ENCODE data around the gene SORCS3. TPM values are rescaled to one million over a fixed set of nuclear protein-coding genes. Genes with fewer than 3 reads are reported as not detected.

Gene SORCS3
- polyA plus RNA-seq, 1 donor from 2014 or later = 9.8 TPM

GRCh38 chr10:105279101-105279500, 638.0 kb downstream of the SORCS3 start:
- Histone ChIP-seq H3K27ac (ENCODE audit: low read length) (no peak overlapping the region), H3K27me3 (ENCODE audit: insufficient read depth, low read depth, low read length) (no peaks in the 10 kb centered on the region), H3F3A (ENCODE audit: insufficient read depth, low read length, poor library complexity, severe bottlenecking) (no peaks in the 10 kb centered on the region), H4K20me1 (ENCODE audit: insufficient read depth) (no peaks in the 10 kb centered on the region), H3K79me2 (replicated peaks; ENCODE audit: insufficient read depth, low read length) (no peaks in the 10 kb centered on the region), H3K36me3 (ENCODE audit: insufficient read depth, low read length) (no peaks in the 10 kb centered on the region), H3K9me3 (ENCODE audit: low read length) (no peaks in the 10 kb centered on the region), H3K4me3 (ENCODE audit: low read length) (no peak overlapping the region), H3K4me2 (ENCODE audit: low read length) (no peak overlapping the region), H2AFZ (ENCODE audit: low read depth, low read length) (no peak overlapping the region), H3K9me2 (ENCODE audit: insufficient read depth, low read length) (no peaks in the 10 kb centered on the region), H3K9ac (ENCODE audit: low read length) (no peak overlapping the region)
- no peak for TF ChIP-seq EZH2 (IDR thresholded peaks at IDR 0.05; ENCODE audit: borderline replicate concordance, insufficient read depth, low read length, poor library complexity, severe bottlenecking)
- TF ChIP-seq EP300 (conservative IDR thresholded peaks at IDR 0.05; ENCODE audit: poor library complexity, severe bottlenecking) = no peak
- no peak for TF ChIP-seq RAD21 (conservative IDR thresholded peaks at IDR 0.05)
- TF ChIP-seq POLR2AphosphoS5 (IDR thresholded peaks at IDR 0.05) = no peak
- TF ChIP-seq SMC3 (conservative IDR thresholded peaks at IDR 0.05; ENCODE audit: poor library complexity) = no peak
- no peak for TF ChIP-seq CTCF (IDR thresholded peaks at IDR 0.05; ENCODE audit: poor library complexity, severe bottlenecking)
- TF ChIP-seq TAF1 (IDR thresholded peaks at IDR 0.05; ENCODE audit: low read depth) = no peak
- TF ChIP-seq REST (IDR thresholded peaks at IDR 0.05; ENCODE audit: borderline replicate concordance) = no peak
- no peak for TF ChIP-seq MXI1 (conservative IDR thresholded peaks at IDR 0.05; ENCODE audit: poor library complexity, severe bottlenecking)

GRCh38 chr10:105280895-105281294, 639.8 kb downstream of the SORCS3 start:
- H3K27me3 ChIP-seq (ENCODE audit: insufficient read depth, low read depth, low read length) = no peaks in the 10 kb centered on the region
- H3F3A ChIP-seq (ENCODE audit: insufficient read depth, low read length, poor library complexity, severe bottlenecking) = no peaks in the 10 kb centered on the region

More at GRCh38 chr10:105280895-105281294, 639.8 kb downstream of the SORCS3 start:
- TF ChIP-seq POLR2AphosphoS5 (IDR thresholded peaks at IDR 0.05) = no peak
- no peak for TF ChIP-seq REST (IDR thresholded peaks at IDR 0.05; ENCODE audit: borderline replicate concordance)
- TF ChIP-seq CTCF (IDR thresholded peaks at IDR 0.05; ENCODE audit: poor library complexity, severe bottlenecking) = no peak
- no peak for TF ChIP-seq SMC3 (conservative IDR thresholded peaks at IDR 0.05; ENCODE audit: poor library complexity)
- no peak for TF ChIP-seq EZH2 (IDR thresholded peaks at IDR 0.05; ENCODE audit: borderline replicate concordance, insufficient read depth, low read length, poor library complexity, severe bottlenecking)
- TF ChIP-seq EP300 (conservative IDR thresholded peaks at IDR 0.05; ENCODE audit: poor library complexity, severe bottlenecking) = no peak
- TF ChIP-seq TAF1 (IDR thresholded peaks at IDR 0.05; ENCODE audit: low read depth) = no peak
- no peak for TF ChIP-seq RAD21 (conservative IDR thresholded peaks at IDR 0.05)
- TF ChIP-seq MXI1 (conservative IDR thresholded peaks at IDR 0.05; ENCODE audit: poor library complexity, severe bottlenecking) = no peak
- Histone ChIP-seq H4K20me1 (ENCODE audit: insufficient read depth) (no peaks in the 10 kb centered on the region), H3K79me2 (replicated peaks; ENCODE audit: insufficient read depth, low read length) (no peaks in the 10 kb centered on the region), H2AFZ (ENCODE audit: low read depth, low read length) (no peak overlapping the region), H3K9me3 (ENCODE audit: low read length) (no peaks in the 10 kb centered on the region), H3K36me3 (ENCODE audit: insufficient read depth, low read length) (no peaks in the 10 kb centered on the region), H3K4me2 (ENCODE audit: low read length) (no peak overlapping the region), H3K4me3 (ENCODE audit: low read length) (no peak overlapping the region), H3K9me2 (ENCODE audit: insufficient read depth, low read length) (no peaks in the 10 kb centered on the region), H3K27ac (ENCODE audit: low read length) (no peak overlapping the region), H3K9ac (ENCODE audit: low read length) (no peak overlapping the region)
